Measurements from ENCODE around the gene OLFML2B.

- no peak for TF ChIP-seq CTCF (conservative IDR thresholded peaks at IDR 0.05; ENCODE audit: low read length)
- TF ChIP-seq EZH2phosphoT487 (IDR thresholded peaks at IDR 0.05; ENCODE audit: borderline replicate concordance): no peak
These were observed 78.2 kb downstream of the OLFML2B start for GRCh38 chr1:161945306-161946060.

Measured in Loucy (cell line).